Stimulated activated CD4-positive, alpha-beta T cell treated with anti-CD3 and anti-CD28 coated beads, Interleukin-4, amount 100 ng/mL, for 24 hours (primary cell): ENCODE data around the gene CA4.

Experiments
- DNase-seq: peaks from one replicate; pipeline ENCODE4 v3.0.0-alpha.2; 2020

The CA4 gene

DNA sequence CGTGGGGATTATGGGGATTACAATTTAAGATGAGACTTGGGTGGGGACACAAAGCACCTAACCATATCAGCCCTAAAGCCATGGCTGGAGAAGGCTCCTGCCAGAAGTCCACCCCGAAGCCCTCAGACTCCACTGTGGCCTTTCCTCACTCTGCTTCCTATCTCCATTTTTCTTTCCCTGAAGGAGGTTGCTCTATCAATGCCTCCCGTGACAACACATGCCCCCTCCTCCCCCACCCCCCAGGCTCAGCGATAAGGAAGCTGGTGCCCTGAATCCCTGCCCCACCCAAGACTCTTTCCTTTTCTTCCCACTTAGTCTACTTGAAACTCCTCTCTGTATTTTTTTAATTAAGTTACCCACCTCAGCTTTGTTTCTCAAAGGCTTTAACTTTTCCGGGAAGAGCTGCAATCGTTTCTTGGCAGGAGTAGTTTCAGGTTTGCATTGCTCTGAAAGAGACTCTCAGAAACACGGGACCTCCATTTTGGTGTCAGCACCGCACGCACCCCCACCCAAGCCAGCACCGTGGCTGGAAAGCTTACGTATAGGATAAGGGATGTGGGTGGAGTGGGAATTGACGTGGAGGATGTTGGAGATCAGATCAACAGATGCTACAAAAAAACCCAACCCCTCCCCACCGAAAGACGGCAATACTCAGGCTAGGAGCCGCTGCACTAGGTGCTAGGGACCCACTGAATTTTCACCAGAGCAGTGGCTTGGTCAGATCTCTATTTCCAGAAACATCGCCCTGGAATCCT lies 15.2 kb upstream of the CA4 start:
- DNase-seq, result no peak

DNA sequence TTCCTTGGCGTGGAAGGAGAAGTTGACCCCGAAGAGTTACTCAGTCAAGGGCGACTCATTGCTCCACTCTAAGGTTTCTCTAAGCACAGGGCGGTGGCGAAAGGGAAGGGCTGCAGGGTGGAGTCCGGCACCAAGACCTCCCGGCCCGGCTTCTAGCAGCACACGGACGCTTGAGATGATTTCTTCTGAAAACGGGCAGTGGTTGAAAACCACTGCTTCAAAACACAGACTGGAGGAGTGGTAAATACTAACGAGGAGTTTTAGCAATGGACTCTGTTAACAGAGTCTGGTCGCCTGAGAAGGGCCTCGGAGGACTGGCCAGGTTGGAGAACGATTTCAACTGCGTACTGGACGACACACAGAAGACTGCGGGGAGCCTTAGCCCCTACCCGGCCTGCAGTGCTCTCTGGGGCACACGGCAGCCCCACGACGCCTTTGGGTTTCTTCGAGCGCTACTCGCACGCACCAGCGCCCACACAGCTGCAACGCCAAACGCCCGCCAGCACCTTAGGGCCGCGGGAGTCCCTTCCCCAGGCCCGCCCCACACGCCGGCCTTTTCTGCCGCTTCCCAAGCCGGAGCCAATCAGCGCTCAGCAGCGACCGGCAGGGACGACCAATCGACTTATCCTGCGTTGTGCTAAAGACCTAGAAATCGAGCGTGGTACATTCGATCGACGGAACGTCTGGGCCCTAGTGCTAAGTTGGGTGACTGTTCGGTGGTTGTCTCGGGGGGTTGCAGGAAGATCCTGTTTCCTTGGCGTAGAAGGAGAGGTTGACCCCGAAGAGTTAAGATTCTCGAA lies 14.4 kb upstream of the CA4 start:
- peak; percentile 83 for DNase-seq

DNA sequence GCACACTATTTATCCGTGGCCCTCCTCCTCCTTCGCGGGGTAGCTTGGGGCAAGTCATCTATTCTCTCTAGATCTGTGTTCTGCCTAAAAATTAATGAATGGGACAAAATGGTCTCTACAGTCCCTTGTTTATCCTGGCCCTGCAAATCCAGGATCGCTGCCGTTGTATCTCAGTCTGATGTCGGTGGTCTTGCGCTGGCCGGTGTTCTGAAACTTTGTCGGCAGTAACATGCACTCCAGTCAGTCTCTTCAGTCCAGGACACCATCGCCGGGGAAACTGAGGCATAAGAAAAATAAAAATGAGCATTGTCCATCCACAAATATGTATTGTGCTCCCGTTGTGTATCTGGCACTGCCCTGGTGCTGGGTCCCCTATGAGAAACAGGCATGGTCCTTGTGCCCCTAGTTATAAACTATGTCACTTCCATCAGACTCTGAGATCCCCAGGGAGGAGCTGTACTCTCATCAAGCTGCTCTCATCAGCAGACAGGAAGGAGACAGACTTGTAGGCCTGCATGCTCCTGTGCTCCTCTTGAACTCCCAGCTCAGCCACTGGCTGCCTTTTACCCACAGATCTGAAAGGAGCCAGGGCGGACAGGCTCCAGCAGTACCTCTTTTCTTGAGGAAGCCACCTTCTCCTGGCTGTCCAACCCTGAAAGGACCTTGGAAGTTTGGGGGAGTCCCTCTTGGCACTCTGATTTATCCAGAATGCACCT lies 13.7 kb upstream of the CA4 start:
- no peak for DNase-seq

- no peak for DNase-seq
These were observed 12.0 kb upstream of the CA4 start for GRCh38 chr17:60137731-60138130.

DNA sequence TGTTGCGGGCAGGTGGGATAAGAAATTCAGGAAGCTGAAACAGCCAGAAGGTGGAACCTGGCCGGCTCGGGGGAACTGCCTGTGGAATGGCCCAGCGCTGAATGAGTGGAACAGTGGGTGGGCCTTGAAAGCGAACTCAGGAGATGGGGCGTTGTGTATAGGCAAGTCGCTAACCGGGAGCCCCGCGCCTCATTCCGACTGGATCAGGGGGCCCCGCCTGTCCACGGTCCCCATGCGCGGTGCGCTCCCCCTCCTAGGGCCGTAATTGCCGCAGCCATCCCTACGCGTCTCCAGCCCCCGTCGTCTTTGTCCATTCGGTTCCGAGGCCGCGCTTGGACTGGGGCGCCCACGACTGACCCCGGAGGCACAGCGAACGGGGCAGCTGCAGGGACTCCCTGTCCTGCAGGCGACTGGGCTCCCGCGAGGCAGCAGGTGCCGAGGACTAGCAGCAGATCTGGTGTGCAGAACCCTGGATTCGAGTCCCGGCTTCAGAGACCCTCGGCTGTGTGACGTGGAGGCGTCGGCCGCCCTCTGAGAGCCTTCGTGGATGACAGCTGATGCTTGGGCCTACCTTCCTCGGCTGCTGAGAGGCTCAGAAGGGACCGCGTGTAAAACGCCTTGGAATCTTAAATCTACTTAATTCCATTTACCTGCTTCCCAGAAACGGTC lies 10.9 kb upstream of the CA4 start:
- no peak for DNase-seq

DNA sequence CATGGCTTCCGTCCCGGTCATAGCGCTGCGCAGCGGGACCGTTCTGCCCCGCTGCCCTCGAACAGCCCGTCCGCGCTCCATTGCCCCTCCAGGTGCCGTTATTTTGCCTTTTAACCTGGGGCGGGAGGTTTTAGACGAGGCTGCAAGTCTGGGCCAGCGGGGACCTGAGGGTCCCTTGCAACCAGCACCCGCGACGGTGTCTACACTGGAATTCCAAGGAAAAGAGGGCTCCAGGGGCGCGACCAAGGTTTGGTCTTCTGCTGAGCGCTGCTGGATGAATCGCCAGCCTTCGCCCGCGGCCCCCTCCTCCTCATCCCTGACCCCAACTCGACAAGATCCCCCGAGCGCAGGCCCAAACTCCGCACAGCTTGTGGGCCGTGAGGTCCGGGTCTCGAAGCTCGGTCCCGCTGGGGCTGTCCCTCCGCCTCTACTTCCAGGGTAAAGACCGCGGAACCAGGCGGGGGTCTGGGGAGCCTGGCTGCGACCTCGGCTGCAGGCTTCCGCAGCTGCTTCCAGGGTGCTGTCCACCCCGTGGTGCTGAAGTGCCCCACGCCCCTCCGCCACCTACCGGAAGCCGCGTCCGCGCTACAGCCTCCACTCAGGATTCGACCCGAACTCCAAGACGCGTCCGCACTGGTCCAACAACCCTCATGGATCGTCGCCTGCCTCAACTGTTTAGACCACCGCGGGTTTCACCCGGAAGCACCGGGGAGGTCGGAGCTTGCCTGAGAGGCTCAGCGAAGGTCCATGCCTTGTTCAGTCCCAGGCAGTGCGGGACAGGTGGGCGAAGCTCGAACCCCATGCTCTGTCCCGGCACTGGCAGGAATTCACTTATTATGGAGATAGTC lies 10.1 kb upstream of the CA4 start:
- peak; percentile 63 for DNase-seq

DNA sequence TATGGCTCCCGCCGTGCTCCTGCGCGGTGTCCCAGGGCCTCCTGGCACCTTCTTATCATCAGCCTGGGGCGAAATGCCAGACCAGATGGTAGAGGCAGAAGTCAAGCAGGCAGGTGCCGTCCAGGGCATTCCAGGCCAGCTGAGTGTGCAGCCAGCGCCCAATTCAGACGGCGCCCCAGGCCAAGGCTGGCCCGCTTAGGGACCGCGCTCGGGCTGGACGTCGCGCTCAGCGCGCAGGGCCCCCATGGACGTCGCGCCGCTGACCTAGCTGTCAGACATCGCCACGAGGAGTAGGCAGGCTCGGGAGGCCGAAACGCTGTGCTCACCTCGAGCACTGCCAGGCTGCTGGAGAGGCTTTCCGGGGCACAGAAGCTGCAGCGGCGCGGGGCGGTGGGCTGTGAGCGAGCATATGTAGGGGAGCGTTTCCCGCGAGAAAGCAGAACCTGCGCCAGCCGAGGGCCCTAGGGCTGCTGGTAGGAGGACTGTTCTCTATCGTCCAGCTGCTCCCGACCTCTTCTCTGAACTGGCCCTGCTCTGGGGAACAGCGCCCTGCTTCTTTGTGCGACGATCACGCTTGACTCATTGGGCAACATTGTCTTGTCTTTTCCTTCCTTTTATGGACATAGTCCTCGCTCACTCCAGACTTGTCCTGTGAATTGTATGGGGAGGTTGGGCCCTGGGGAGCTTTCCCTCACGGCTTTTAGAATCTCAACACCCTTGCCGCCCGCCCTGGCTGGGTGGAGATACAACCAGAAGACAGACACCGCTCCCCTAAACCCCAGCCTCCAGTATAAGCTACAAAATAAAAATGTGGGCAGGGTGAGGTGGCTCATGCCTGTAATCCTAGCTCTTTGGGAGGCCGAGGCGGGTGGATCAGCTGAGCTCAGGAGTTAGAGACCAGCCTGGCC lies 8.4 kb upstream of the CA4 start:
- DNase-seq, result no peak

DNA sequence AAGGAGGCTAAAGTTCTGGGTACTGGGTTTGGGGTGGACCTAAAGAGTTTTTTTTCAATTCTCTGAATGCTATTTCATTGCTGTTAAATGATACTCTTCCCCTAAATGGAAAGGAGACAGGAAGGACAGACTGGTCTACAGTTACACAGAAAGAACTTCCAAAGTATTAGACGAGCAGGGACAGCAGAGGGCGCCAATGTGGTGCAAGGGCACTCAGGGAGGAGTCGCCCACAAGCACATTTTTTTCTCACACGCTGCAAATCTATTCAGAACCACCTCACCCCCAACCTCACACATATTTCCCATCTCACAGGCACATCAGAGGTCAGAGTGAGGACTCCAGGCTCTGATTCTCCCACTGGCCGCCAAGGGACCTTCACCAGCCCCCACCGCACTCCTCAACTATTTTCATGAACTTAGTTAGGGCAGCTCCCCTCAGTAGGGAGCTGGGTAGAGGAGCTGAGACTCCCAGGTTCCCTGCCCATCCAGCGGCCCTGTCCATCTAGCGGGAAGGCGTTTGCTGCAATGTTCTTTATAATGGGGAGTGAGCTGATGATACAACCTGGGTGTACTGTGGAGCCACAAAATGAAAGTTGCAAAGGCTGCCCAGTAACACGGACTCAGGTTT lies 6.8 kb upstream of the CA4 start:
- peak; percentile 82 for DNase-seq

DNA sequence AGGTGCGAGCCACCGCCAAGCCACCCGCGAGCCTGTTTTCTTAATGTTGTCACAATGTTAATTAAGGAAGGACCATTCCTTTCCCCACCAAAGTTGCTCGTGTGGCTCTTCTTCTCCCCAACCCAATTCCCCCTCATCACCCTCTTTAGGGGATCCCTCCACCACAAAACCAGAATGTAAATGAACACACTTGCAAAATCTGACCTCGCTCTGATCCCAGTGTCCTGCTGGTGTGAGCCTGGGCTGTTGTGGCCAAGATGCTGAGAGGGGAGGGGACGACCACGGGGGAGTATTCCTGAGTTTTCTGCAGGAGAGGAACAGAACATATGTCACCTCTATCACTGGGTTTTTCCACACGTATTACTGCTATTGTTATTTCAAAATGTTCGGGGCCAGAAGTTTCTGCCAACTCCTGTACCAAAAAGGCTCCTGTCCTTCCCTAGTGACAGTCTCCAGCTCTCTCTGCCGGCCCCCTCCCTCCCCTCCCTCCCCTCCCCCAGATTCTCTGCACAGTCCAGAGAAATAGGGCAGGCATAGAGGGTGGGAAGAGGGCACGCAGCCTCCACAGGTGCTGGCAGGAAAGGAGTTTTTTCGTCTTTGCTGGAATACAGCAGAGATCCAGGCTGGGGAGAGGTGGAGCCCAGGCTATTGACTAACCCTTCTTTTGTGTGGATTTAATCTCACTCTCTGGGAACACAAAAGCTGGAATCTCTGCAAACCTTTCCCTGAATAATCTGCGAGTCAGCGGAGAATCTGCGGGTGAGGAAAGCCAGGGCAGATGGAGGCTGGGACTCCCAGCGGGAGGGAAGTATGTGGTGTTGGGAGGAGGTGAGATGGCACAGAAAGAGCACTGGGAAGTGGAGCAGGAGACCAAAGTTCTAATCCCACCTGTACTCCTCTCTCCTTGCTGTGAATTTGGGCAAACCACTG lies 4.5 kb upstream of the CA4 start:
- DNase-seq, result no peak

GRCh38 chr17:60146206-60146605 lies 3.6 kb upstream of the CA4 start:
- DNase-seq, result no peak

DNA sequence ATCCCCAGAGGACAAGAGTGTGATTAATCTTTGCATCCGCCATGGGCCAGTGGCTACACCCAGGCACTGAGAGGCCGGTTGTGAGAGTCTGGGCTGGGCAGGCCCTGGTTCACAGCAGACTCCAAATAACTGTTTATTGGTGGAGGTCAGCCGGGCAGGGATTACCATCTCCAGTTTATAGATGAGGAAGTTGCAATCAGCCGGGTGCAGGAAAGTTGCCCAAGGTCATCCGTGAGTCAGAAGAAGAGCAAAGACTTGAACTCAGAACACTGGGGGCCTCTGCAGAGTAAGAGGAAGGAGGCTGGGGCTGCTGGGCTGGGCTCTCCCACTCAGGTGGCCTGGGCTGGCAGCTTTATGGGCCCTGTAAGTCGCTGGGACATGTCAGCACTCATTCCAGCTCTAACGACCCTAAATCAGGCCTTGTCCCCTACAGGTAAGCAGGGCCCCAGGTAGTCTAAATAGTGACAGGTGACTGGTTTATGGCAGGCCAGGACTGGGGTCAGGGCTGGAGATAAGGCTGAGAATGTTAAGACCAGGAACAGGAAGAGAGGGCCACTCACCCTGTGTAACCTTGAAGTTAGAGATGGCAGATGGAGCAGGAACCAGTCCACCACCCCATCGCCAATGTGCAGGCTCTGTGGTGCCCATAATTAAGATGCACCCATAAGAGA lies 2.1 kb upstream of the CA4 start:
- DNase-seq, result no peak

DNA sequence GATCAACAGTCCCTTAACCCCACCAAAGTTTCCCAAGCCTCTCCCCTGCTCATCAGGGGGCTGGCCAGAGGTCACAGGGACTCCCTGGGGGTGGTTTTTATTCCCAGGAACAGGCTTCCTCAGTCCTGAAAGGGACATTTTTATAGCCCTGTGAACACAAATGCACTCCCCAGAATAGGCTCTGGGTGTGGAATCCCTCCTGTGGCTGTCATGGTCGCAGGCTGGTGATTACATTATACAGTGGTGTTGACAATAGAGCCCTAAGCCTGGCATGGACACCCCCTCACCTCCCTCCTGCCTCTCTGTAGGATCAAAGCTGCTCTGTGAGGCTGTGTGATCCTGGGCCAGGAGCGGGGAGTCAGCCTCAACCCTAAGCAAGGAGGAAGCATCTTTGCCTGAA lies 1.4 kb upstream of the CA4 start:
- DNase-seq, result no peak

DNA sequence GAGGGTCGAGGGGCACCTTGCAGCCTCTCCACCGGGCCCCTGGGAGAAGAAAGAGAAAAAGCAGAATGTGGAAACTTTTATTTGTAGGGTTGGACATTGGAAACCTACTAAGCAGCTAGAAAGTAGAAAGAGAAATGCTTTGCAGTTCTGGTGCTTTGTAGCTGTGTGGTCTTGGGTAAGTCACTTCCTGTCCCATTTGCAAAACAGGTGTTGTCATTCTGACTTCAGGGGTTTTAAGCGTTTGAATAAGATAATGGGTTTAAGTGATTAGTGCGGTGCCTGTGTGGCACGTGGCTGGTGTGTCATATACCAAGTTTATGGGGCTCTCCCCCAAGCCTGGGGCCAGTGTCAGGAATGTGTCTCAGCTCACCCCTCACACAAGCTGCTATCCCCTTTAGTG lies 1.6 kb downstream of the CA4 start:
- no peak for DNase-seq

DNA sequence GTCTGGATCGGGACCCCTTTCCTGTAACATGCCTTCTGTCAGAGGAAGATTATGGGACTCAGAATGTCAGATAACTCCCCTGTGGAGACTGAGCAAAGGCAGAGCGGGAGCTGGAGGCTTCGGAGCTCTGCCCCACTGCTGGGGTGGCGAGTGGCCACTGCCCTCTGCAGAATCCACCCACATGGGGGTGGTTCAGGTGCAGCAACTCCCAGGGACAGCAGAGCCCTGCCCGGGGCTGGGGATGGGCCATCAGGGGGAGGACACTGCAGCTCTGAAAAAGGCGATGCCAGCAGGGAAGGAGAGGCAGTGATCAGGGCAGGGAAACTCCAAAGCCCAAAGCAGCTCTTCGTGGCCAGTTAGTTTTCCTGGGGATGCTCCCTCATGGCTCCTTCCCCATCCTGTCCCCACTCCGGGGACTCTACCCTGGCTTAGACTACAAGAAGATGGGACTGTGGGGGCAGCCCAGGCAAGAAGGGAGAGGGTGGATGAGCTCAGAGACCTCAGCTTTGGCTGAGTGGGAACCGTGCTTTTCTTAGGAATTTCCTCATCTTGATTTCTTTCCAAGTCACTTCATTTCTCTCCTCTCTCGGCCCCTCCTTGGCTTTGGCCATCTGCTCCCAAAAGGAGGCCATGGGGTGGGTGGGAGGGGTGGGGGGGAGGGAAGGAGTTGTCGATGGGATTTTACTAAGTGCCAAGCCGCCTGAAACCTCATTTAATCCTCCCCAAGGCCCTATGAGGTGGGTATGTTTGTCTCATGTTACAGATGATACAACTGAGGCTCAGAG lies 4.0 kb downstream of the CA4 start:
- DNase-seq, result no peak

DNA sequence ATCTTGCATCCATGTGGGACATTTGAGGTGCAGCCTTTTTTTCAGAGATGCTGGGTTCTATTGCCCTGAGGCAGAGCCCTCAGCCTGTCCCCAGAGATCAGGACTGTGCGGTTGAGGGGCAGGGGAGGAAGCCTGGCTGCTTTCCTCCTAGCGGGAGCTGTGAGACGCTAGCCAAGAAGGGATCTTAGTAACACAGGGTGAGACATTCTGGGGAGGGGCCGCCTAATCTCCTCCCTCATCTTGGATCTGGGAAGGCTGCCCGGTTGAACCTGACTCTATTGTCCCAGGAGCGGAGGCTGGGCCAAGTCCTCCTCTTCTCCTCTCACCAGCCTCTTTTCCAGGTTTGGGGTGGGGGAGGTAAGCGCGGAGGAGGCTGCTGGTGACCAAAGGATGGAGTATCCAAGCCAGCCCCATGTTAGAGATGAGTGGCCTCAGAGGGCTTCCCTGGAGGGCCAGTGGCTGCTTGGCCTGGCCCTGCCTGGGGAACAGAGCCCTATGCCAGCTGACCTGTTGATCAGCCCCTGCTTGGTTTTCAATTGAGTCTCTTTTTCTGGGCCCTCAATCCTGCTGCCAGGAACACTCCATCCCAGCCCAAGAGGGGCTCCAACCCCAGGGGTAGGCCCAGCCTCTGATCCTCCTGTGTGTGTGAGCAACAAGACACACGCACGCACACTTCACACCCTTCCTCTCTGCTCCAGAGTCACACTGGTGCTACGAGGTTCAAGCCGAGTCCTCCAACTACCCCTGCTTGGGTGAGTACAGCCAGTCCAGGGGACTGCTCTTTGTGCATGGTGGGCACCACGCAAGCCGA lies 5.0 kb downstream of the CA4 start:
- no peak for DNase-seq

DNA sequence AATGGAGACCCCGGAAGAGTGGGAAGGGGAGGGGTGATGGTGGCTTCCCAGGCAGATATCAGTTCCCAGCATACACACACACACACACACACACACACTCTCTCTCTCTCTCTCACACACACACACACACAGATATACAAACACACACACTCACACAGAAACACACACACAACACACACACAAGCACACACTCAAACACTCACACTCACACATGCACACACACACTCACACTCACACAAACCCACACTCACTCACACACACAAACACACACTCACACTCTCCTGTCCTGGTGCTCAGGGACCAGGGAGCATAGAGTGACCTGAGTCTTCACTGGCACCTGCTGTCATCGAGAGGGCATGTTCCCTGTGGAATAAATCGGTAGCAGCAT lies 5.6 kb downstream of the CA4 start:
- no peak for DNase-seq

GRCh38 chr17:60155815-60156214 lies 6.0 kb downstream of the CA4 start:
- DNase-seq, result no peak
